A172 (cell line): ENCODE measurements around the gene TRANK1. TPM values are rescaled to one million over a fixed set of nuclear protein-coding genes. Genes with fewer than 3 reads are reported as not detected.
A peak's percentile ranks its signal among the peaks of the same experiment; 100 is the strongest.

Experiments
- DNase-seq: peaks from one replicate; pipeline ENCODE4 v3.0.0-alpha.2; 2015; ENCODE audit warnings: low spot score
- total RNA-seq: library from RNA; depleted of rRNA; stranded (reverse); fragments of >200 nt; shearing (Covaris generic); gene quantifications from 2 replicates; pipeline ENCODE4 v1.2.3, GENCODE V29; 2014; rRNA removed

The TRANK1 gene
- total RNA-seq, 1 experiment from 2014 or later = 3.8 TPM

GRCh38 chr3:36803091-36803791, 141.6 kb downstream of the TRANK1 start:
- no peak for DNase-seq

DNA sequence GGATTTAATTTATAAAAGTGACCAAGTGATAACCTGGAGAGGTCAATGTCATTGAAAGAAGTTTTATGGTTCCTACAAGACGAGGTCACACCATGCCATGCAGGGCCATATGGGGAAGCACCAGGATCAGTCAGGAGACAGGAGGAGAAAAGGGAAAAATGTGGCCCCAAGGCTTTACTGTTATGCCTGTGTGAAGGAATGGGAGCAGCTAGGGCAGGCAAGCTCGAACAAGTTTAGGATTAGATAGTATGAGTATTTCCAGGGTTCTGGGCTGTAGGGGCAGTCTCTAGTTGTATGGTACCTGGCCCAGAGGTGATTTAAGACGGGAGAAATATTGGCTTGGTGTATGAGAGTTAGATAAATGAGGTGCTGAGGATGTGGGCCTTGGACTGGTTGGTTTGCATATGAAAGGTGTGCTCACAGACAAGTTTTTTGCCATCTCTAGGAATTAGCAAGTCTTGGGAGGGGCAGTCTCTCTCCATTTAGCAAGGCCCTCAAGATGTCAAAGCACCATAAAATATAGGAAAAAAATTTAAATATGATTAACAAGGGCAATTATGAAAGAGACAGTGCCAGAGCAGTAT, 144.2 kb downstream of the TRANK1 start:
- no peak for DNase-seq

DNA sequence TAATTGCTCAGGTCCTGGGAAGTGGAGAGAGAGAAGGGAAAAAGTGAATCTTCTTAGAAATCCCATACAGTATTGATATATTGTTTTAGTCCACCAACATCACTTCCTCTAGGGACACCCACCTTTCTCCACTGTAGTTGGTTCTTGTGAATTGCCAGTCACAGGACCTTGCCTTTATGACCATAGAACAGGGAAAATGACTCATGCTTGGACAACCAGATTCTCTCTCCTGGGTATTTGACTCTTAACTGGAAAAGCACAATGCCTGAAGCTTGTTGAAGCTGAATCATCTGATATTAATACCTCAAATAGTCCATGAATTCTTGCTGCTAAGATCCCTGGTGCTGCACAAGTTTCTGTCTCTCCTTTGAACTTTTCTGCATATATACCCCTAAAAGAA, 148.0 kb downstream of the TRANK1 start:
- peak; percentile 51 for DNase-seq

DNA sequence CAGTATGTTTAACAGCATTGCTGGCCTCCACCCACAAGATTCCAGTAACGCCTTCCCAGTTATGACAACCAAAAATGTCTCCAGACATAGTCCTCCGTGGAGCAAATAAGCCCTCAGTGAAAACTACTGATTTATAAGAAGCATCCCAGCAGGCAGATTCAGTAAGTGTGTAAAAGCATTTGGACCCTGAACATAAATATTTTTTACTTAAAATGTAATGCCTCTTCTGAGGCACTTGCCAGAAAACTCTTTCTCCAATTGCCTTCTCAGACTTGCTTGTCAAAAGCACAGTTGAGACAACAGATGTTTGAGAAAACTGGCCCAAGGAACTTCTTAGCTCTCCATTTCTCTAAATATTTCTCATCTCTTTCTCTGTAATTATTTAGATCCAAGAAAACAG, 148.7 kb downstream of the TRANK1 start:
- DNase-seq = no peak

- DNase-seq = no peak
These were observed 149.2 kb downstream of the TRANK1 start for GRCh38 chr3:36795622-36796021.

DNA sequence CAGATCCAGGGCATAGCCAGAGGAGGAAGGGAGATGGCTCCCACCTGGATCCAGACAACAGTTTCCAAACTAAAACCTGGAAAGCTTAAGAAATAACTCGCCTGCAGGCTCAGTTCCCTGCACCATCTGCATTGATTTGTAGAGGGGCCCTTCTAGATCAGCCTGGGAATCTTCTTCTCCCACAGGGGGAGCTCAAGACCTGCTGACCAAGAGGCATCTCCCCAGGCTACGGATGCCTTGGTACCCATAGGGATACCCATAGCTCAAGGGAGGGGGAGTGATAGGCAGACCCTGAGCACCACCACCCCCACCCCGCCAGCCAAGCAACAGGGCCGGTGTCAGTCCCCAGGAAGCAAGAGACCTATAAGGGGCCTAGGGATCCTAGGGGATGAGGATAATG, 152.5 kb downstream of the TRANK1 start:
- peak; percentile 22 for DNase-seq

DNA sequence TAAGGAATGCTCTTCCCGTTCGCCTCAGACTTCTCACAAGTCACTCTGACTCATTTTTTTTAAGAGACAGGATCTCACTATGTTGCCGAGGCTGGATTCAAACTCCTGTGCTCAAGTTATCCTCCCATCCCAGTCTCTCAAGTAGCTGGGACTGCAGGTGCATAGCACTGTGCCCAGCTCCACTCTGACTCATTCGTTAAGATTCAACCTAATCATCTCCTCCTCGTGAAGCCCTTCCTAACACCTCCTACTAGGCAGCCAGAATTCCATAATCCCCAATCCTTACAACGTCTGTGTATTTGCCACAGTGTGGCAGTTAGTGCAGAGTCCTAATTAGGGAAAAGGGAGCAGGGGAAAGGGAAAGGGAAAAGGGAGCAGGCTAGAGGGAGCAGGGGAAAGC, 154.1 kb downstream of the TRANK1 start:
- no peak for DNase-seq

GRCh38 chr3:36786921-36787890, 157.6 kb downstream of the TRANK1 start:
- no peak for DNase-seq

DNA sequence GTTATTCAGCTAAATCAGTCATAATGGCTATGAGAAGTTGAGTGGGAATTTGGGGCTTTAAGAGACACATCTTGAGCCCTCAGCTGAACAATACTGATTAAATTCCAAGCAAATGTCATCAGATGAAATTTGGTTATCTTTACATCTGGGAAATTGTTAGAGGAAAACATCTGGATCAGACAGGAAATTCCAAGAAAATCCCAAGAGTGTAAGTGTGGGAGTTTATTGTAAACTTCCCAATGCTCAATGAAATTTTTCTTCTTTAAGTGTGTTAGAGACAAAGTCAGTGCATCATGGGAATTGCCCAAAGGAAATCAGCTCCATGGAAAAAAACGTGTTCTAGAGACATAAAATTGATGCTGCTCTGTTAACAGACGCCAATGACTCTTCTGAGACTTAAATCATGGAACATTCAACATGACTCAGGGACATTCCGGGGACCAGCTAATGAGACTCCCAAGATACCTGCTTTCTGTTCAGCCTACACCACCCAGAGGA, 160.7 kb downstream of the TRANK1 start:
- no peak for DNase-seq

GRCh38 chr3:36777424-36778218, 167.2 kb downstream of the TRANK1 start:
- DNase-seq = no peak

Other genes starting within 250 kb of the TRANK1 start
- not detected in 2 replicates for gene DCLK3, start 180.5 kb downstream of the TRANK1 start, total RNA-seq
- 15.1 and 24.2 TPM in 2 replicates for gene EPM2AIP1, start 48.1 kb upstream of the TRANK1 start, total RNA-seq
- 82.6 and 111 TPM in 2 replicates for gene MLH1, start 48.5 kb upstream of the TRANK1 start, total RNA-seq
- gene LRRFIP2, start 229.5 kb upstream of the TRANK1 start, total RNA-seq = 71.1 and 93.9 TPM in 2 replicates